H1 (cell line): ENCODE data around the gene HHIP. TPM values are rescaled to one million over a fixed set of nuclear protein-coding genes. Genes with fewer than 3 reads are reported as not detected.

Experiments
- CTCF ChIA-PET: fragments of 300-600 bp; sonication (Branson Sonifier 250); formaldehyde crosslinking; loops from one replicate; lab custom pipeline; 2021; ENCODE audit not compliant: partially characterized antibody; lab: Charles Lee
- POLR2A ChIA-PET: fragments of 300-600 bp; sonication (Branson Sonifier 250); formaldehyde crosslinking; loops from one replicate; lab custom pipeline; 2021; ENCODE audit warnings: inconsistent platforms; ENCODE audit not compliant: partially characterized antibody; lab: Charles Lee
- DNase-seq, 2 experiments: peaks; one replicate each; pipeline versions ENCODE4 v3.0.0 to v3.0.0-alpha.2; 2010 to 2022; ENCODE audit warnings: low spot score in 2 of 2, low read depth in 1 of 2, mixed read lengths in 1 of 2
- FAIRE-seq: peaks from 2 replicates; lab custom pipeline; 2011; peaks lifted over from hg19 to GRCh38; lab: Jason Lieb, UNC
- H2AFZ ChIP-seq: 2 replicates; pipeline ENCODE4 v1.8.1; 2012; ENCODE audit warnings: low read length, inconsistent platforms
- H2AK5ac ChIP-seq: 2 replicates; pipeline ENCODE4 v1.6.1; 2013; ENCODE audit warnings: low read depth, low read length
- H2BK120ac ChIP-seq: replicated peaks from 2 replicates; pipeline ENCODE3; 2013; ENCODE audit warnings: low read depth, low read length, inconsistent platforms
- H2BK12ac ChIP-seq: 2 replicates; pipeline ENCODE4 v1.6.1; 2013; ENCODE audit warnings: low read depth, low read length
- H2BK15ac ChIP-seq: 2 replicates; pipeline ENCODE4 v1.6.1; 2013; ENCODE audit warnings: low read length
- H2BK20ac ChIP-seq: 2 replicates; pipeline ENCODE4 v1.6.1; 2013; ENCODE audit warnings: low read length
- H2BK5ac ChIP-seq: 2 replicates; pipeline ENCODE4 v1.6.1; 2013; ENCODE audit warnings: low read depth, low read length
- H3K14ac ChIP-seq: 2 replicates; pipeline ENCODE4 v1.6.1; 2013; ENCODE audit warnings: inconsistent platforms; ENCODE audit not compliant: insufficient read length
- H3K18ac ChIP-seq: 2 replicates; pipeline ENCODE4 v1.6.1; 2013; ENCODE audit warnings: low read length; ENCODE audit errors: extremely low read depth
- H3K23ac ChIP-seq: 2 replicates; pipeline ENCODE4 v1.6.1; 2013; ENCODE audit warnings: inconsistent platforms; ENCODE audit not compliant: insufficient read length
- H3K23me2 ChIP-seq: 2 replicates; pipeline ENCODE4 v1.6.1; 2013; ENCODE audit warnings: low read depth, low read length
- H3K27ac ChIP-seq: 2 replicates; pipeline ENCODE4 v1.6.1; 2011; ENCODE audit warnings: low read depth, low read length, inconsistent platforms
- H3K27me3 ChIP-seq, 4 experiments: replicated peaks in 1 of 4; 1 replicate in 1 of 4; 2 replicates in 3 of 4; pipeline versions ENCODE4 v1.6.1 to v1.8.1; 2011 to 2013; ENCODE audit warnings: low read length in 3 of 4, mild to moderate bottlenecking in 3 of 4, inconsistent platforms in 2 of 4, mixed read lengths in 2 of 4, moderate library complexity in 1 of 4; ENCODE audit not compliant: control insufficient read depth in 3 of 4, insufficient read depth in 3 of 4; ENCODE audit errors: extremely low read depth in 1 of 4
- H3K36me3 ChIP-seq, 4 experiments: 2 replicates each; pipeline versions ENCODE4 v1.6.1 to v1.8.1; 2011 to 2013; ENCODE audit warnings: mild to moderate bottlenecking in 4 of 4, low read length in 3 of 4, moderate library complexity in 2 of 4, control low read depth in 1 of 4, inconsistent platforms in 1 of 4; ENCODE audit not compliant: insufficient read depth in 4 of 4, control insufficient read depth in 2 of 4
- H3K4ac ChIP-seq: replicated peaks from 2 replicates; pipeline ENCODE3; 2013; ENCODE audit warnings: low read length, low read depth, mixed read lengths, inconsistent platforms; ENCODE audit not compliant: insufficient read length
- H3K4me1 ChIP-seq, 4 experiments: replicated peaks in 1 of 4; 1 replicate in 1 of 4; 2 replicates in 3 of 4; pipeline versions ENCODE4 v1.6.1 to v1.8.1; 2011 to 2013; ENCODE audit warnings: low read length in 3 of 4, inconsistent platforms in 2 of 4, mixed read lengths in 1 of 4; ENCODE audit not compliant: insufficient read depth in 4 of 4, control insufficient read depth in 3 of 4
- H3K4me2 ChIP-seq, 2 experiments: 2 replicates each; pipeline versions ENCODE4 v1.6.1 to v1.8.1; 2011 to 2013; ENCODE audit warnings: low read depth in 2 of 2, low read length in 2 of 2, control low read depth in 1 of 2, inconsistent platforms in 1 of 2, mild to moderate bottlenecking in 1 of 2; ENCODE audit not compliant: insufficient read depth in 1 of 2
- H3K4me3 ChIP-seq, 4 experiments: fragments of 200-600, 300-600 bp in 1 of 4; sonication (generic), shearing (Covaris generic), sonication (Bioruptor Twin) in 1 of 4; 2 replicates each; pipeline versions ENCODE4 v1.5.1 to v1.8.1; 2011 to 2016; ENCODE audit warnings: low read length in 4 of 4, low read depth in 3 of 4, control low read depth in 2 of 4, inconsistent platforms in 2 of 4, mild to moderate bottlenecking in 2 of 4, mixed read lengths in 1 of 4, moderate library complexity in 1 of 4; ENCODE audit not compliant: insufficient read depth in 2 of 4; ENCODE audit errors: extremely low read depth in 1 of 4
- H3K56ac ChIP-seq: replicated peaks from 2 replicates; pipeline ENCODE3; 2013; ENCODE audit warnings: low read depth, mild to moderate bottlenecking, mixed read lengths, low read length, inconsistent platforms; ENCODE audit not compliant: insufficient read length
- H3K79me1 ChIP-seq: 2 replicates; pipeline ENCODE4 v1.6.1; 2013; ENCODE audit warnings: low read depth, low read length, control low read depth
- H3K79me2 ChIP-seq, 2 experiments: 2 replicates each; pipeline versions ENCODE4 v1.6.1 to v1.8.1; 2012 to 2013; ENCODE audit warnings: low read length in 2 of 2, mild to moderate bottlenecking in 2 of 2, inconsistent platforms in 1 of 2; ENCODE audit not compliant: insufficient read depth in 2 of 2, control insufficient read depth in 1 of 2
- H3K9ac ChIP-seq, 4 experiments: replicated peaks in 1 of 4; 1 replicate in 1 of 4; 2 replicates in 3 of 4; pipeline versions ENCODE4 v1.6.1 to v1.8.1; 2011 to 2013; ENCODE audit warnings: low read depth in 3 of 4, low read length in 3 of 4, control low read depth in 2 of 4, mild to moderate bottlenecking in 2 of 4, moderate library complexity in 2 of 4, inconsistent platforms in 1 of 4; ENCODE audit errors: extremely low read depth in 1 of 4
- H3K9me3 ChIP-seq, 2 experiments: 2 replicates each; pipeline versions ENCODE4 v1.6.1 to v1.8.1; 2012 to 2013; ENCODE audit warnings: mild to moderate bottlenecking in 2 of 2, moderate library complexity in 2 of 2, control low read depth in 1 of 2, inconsistent platforms in 1 of 2, low read depth in 1 of 2, low read length in 1 of 2, mixed read lengths in 1 of 2; ENCODE audit not compliant: insufficient read depth in 2 of 2
- H4K20me1 ChIP-seq, 2 experiments: replicated peaks in 1 of 2; 2 replicates each; pipeline versions ENCODE3 to v1.8.1; 2011 to 2013; ENCODE audit warnings: inconsistent platforms in 2 of 2, low read length in 2 of 2, mild to moderate bottlenecking in 1 of 2; ENCODE audit not compliant: insufficient read depth in 2 of 2, control insufficient read depth in 1 of 2
- H4K5ac ChIP-seq: 2 replicates; pipeline ENCODE4 v1.6.1; 2013; ENCODE audit warnings: low read length, low read depth, mixed read lengths, inconsistent platforms; ENCODE audit not compliant: insufficient read length
- H4K8ac ChIP-seq: 2 replicates; pipeline ENCODE4 v1.8.0; 2013; ENCODE audit warnings: mild to moderate bottlenecking, moderate library complexity, low read length, inconsistent platforms; ENCODE audit not compliant: insufficient read depth; ENCODE audit errors: extremely low read depth
- H4K91ac ChIP-seq: replicated peaks from 2 replicates; pipeline ENCODE3; 2013; ENCODE audit warnings: low read length, mixed read lengths, inconsistent platforms; ENCODE audit not compliant: insufficient read length
- CTCF ChIP-seq, 3 experiments: IDR thresholded peaks; 1 replicate in 2 of 3; 2 replicates in 1 of 3; pipeline versions ENCODE4 v1.5.1 to v1.6.1; 2011; ENCODE audit warnings: low read length in 3 of 3, mild to moderate bottlenecking in 3 of 3, inconsistent platforms in 2 of 3, low read depth in 1 of 3, moderate library complexity in 1 of 3; ENCODE audit not compliant: insufficient read depth in 1 of 3; ENCODE audit errors: control extremely low read depth in 1 of 3
- RAD21 ChIP-seq, 2 experiments: IDR thresholded peaks in 1 of 2; conservative IDR thresholded peaks in 1 of 2; 2 replicates each; pipeline ENCODE4 v1.6.1; 2011; ENCODE audit warnings: low read depth in 2 of 2, low read length in 2 of 2, improper control_type of control experiment in 1 of 2, inconsistent platforms in 1 of 2, mild to moderate bottlenecking in 1 of 2, moderate library complexity in 1 of 2
- YY1 ChIP-seq: IDR thresholded peaks from 2 replicates; pipeline ENCODE4 v1.6.1; 2011; ENCODE audit warnings: low read depth, mild to moderate bottlenecking, low read length
- WGBS, 2 experiments: shearing (Covaris generic) in 1 of 2; methylation state at CpG; one replicate each; pipeline versions ENCODE4 v1.1.6 to v1.1.7; 2013 to 2015; ENCODE audit warnings: low lambda C conversion rate in 2 of 2, mixed read lengths in 2 of 2, inconsistent platforms in 1 of 2, low coverage in 1 of 2, missing lambda C conversion rate in 1 of 2; ENCODE audit not compliant: insufficient replicate concordance in 2 of 2, insufficient coverage in 1 of 2, insufficient read length in 1 of 2; ENCODE audit errors: extremely low coverage in 1 of 2, missing lambda C conversion rate in 1 of 2; 5-methylcytosine and 5-hydroxymethylcytosine counted together
- polyA plus RNA-seq, 7 experiments: library from polyadenylated mRNA; depleted of rRNA in 3 of 7; stranded (reverse) in 5 of 7; unstranded in 2 of 7; fragments of >200 nt in 5 of 7; fragments of 200-250 nt in 2 of 7; gene quantifications; 1 replicate in 5 of 7; 2 replicates in 1 of 7; 4 replicates in 1 of 7; pipeline versions ENCODE4 v1.2.1 to v1.2.3, GENCODE V29; 2011 to 2013; ENCODE audit warnings: missing spikeins in 2 of 7, mixed read lengths in 2 of 7
- total RNA-seq: library from RNA; stranded (reverse); fragmentation: NEBNext Ultra II Directional; extraction: Animal tissue kit (Norgen Biotek cat#: 25700); gene quantifications from 2 replicates; pipeline ENCODE4 v1.2.1, GENCODE V29; 2021

HHIP gene
- total and polyA plus RNA-seq, 2 of the 8 experiments (the other 6 are each of a cell fraction or from before 2014, with no cell fraction given), result 0.05 to 1.3 TPM

DNA sequence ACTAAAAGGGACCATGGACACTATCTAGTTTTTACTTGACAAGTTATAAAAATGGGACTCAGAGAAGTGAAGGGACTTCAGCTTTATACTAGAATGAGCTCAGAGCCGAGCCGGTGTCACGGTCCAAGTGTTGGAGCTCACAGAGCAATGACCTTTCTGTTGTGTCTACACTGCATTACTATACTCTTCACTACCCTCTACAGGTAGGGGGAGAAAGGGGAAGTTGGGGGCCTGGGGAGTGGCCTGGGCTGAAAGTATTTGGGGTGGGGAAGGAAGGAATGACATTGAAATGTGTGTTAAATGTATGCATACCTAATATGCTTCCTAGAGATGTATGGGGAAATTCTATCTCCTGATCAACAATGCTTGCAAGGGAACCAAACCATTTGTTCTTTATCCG lies 48.8 kb upstream of the HHIP start:
- ChIA-PET CTCF (interaction anchor here (1.0 to 3.0 kb wide), 6 partner anchors 11 to 465 kb away, joined by 4 to 8 read pairs (median 6); no protein-coding TSS in a partner anchor), POLR2A (no interaction called here)
- Histone ChIP-seq H4K91ac (no peak overlapping the region), H3K4ac (no peak overlapping the region), H2BK5ac (no peak overlapping the region), H4K5ac (no peak overlapping the region), H3K4me1 (no peaks in the 10 kb centered on the region), H3K4me2 (no peak overlapping the region), H2BK12ac (no peak overlapping the region), H3K79me2 (no peaks in the 10 kb centered on the region), H3K23me2 (no peaks in the 10 kb centered on the region), H2AFZ (no peak overlapping the region), H2BK120ac (no peak overlapping the region), H3K56ac (no peak overlapping the region), H3K14ac (no peak overlapping the region), H2BK20ac (no peak overlapping the region), H3K18ac (no peak overlapping the region), H4K8ac (no peak overlapping the region), H3K23ac (no peak overlapping the region), H3K79me1 (no peaks in the 10 kb centered on the region), H3K9ac (no peak overlapping the region), H2AK5ac (no peak overlapping the region), H3K27me3 (no peaks in the 10 kb centered on the region), H2BK15ac (no peak overlapping the region), H3K4me3 (no peak overlapping the region), H4K20me1 (no peaks in the 10 kb centered on the region), H3K27ac (no peak overlapping the region), H3K9me3 (no peaks in the 10 kb centered on the region), H3K36me3 (no peaks in the 10 kb centered on the region)
- no peak for TF ChIP-seq YY1
- peak in 1 of 3 experiments; percentile 19; a peak in 1 of 4 replicates for TF ChIP-seq CTCF (IDR thresholded peaks at IDR 0.05; ENCODE audit: control extremely low read depth in 1 of 3, insufficient read depth in 1 of 3, low read depth in 1 of 3, low read length in 3 of 3)
- TF ChIP-seq RAD21 (IDR thresholded peaks at IDR 0.05 in 1 of 2, conservative IDR thresholded peaks at IDR 0.05 in 1 of 2; ENCODE audit: low read depth in 2 of 2, low read length in 2 of 2), result no peak; a peak in 1 of 4 replicates
- 93% methylated on average over 4 of the region's 4 CpGs; no CpG with 5 or more reads in 1 of the 2 experiments for WGBS, 2 experiments
- DNase-seq, result no peak
- no peak for FAIRE-seq
